OCI-LY3 (cell line): Measurements from ENCODE around the gene PPP1R15A.

Experiments used
- EZH2phosphoT487 ChIP-seq: fragments of 200-600 bp; shearing (Covaris generic); IDR thresholded peaks from 2 replicates; pipeline ENCODE4 v1.6.1; 2018; ENCODE audit warnings: antibody characterized with exemption, mixed run types, low read depth
- TF ChIP-seq, protein P1 (sequence below): fragments of 200-600, 300-600 bp; sonication (generic); IDR thresholded peaks from 2 replicates; pipeline ENCODE4 v1.5.1; 2014; ENCODE audit warnings: antibody characterized with exemption, low read length, low read depth

DNA sequence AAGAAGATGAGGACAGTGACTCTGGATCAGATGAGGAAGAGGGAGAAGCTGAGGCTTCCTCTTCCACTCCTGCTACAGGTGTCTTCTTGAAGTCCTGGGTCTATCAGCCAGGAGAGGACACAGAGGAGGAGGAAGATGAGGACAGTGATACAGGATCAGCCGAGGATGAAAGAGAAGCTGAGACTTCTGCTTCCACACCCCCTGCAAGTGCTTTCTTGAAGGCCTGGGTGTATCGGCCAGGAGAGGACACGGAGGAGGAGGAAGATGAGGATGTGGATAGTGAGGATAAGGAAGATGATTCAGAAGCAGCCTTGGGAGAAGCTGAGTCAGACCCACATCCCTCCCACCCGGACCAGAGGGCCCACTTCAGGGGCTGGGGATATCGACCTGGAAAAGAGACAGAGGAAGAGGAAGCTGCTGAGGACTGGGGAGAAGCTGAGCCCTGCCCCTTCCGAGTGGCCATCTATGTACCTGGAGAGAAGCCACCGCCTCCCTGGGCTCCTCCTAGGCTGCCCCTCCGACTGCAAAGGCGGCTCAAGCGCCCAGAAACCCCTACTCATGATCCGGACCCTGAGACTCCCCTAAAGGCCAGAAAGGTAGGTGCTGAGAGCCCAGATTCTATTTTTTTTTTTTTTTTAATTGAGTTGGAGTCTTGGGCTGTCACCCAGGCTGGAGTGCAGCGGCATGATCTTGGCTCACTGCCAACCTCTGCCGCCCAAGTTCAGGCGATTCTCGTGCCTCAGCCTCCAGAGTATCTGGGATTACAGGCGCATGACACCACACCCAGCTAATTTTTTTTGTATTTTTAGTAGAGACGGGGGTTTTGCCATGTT lies 2.3 kb downstream of the PPP1R15A start:
- TF ChIP-seq, protein P1, sequence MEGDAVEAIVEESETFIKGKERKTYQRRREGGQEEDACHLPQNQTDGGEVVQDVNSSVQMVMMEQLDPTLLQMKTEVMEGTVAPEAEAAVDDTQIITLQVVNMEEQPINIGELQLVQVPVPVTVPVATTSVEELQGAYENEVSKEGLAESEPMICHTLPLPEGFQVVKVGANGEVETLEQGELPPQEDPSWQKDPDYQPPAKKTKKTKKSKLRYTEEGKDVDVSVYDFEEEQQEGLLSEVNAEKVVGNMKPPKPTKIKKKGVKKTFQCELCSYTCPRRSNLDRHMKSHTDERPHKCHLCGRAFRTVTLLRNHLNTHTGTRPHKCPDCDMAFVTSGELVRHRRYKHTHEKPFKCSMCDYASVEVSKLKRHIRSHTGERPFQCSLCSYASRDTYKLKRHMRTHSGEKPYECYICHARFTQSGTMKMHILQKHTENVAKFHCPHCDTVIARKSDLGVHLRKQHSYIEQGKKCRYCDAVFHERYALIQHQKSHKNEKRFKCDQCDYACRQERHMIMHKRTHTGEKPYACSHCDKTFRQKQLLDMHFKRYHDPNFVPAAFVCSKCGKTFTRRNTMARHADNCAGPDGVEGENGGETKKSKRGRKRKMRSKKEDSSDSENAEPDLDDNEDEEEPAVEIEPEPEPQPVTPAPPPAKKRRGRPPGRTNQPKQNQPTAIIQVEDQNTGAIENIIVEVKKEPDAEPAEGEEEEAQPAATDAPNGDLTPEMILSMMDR: no peak
- TF ChIP-seq EZH2phosphoT487: no peak
